HCT116 (cell line): ENCODE measurements around the gene COL15A1. TPM values are rescaled to one million over a fixed set of nuclear protein-coding genes. Genes with fewer than 3 reads are reported as not detected.

Experiments
- ATAC-seq: fragments of 200-7000 bp; cut with Tn5 transposase; 2 replicates; pipeline ENCODE4 v1.9.1; 2020; ENCODE audit warnings: mild to moderate bottlenecking, moderate library complexity
- BruUV-seq: library from RNA; stranded (reverse); fragments of 400-500 nt; replicated peaks from 2 replicates; lab custom pipeline; 2021; lab: Mats Ljungman, UMichigan
- CTCF ChIA-PET: fragments of 300-600 bp; sonication (Branson Sonifier 250); formaldehyde crosslinking; loops from one replicate; lab custom pipeline; 2021; ENCODE audit warnings: antibody characterized with exemption; lab: Charles Lee
- POLR2A ChIA-PET: fragments of 300-600, 350-600 bp; sonication (Branson Sonifier 250); formaldehyde crosslinking; loops from one replicate; lab custom pipeline; 2021; ENCODE audit warnings: antibody characterized with exemption; lab: Charles Lee
- RAD21 ChIA-PET, 2 experiments: fragments of 300-600 bp; sonication (Branson Sonifier 250); formaldehyde crosslinking; loops; one replicate each; lab custom pipeline; 2023; ENCODE audit warnings: low total read pairs in 2 of 2; ENCODE audit not compliant: uncharacterized antibody in 2 of 2, unreplicated experiment in 2 of 2, low non-redundant PET in 1 of 2; lab: Charles Lee
- DNase-seq: peaks from one replicate; pipeline ENCODE4 v3.0.0-alpha.2; 2010; ENCODE audit warnings: low read depth, low spot score
- H2AFZ ChIP-seq: fragments of 200-600 bp; shearing (Covaris generic), sonication (generic); 2 replicates; pipeline ENCODE4 v1.6.1; 2017; ENCODE audit warnings: low read depth, mixed run types, mixed read lengths, antibody characterized with exemption, low read length; ENCODE audit not compliant: poor library complexity, severe bottlenecking
- H3K27ac ChIP-seq: 2 replicates; pipeline ENCODE4 v1.5.1; 2012; ENCODE audit warnings: low read depth, low read length
- H3K27me3 ChIP-seq: fragments of 200-600 bp; sonication (generic); 2 replicates; pipeline ENCODE4 v1.6.1; 2016; ENCODE audit warnings: mixed run types, low read length, mixed read lengths; ENCODE audit not compliant: insufficient read depth
- H3K36me3 ChIP-seq, 2 experiments: fragments of 200-500 bp in 1 of 2; fragments of 200-600 bp in 1 of 2; sonication (Bioruptor generic) in 1 of 2; sonication (generic) in 1 of 2; 2 replicates each; pipeline versions ENCODE4 v1.5.1 to v1.6.1; 2014 to 2016; ENCODE audit warnings: low read length in 2 of 2, inconsistent platforms in 1 of 2, mixed read lengths in 1 of 2, mixed run types in 1 of 2; ENCODE audit not compliant: insufficient read depth in 2 of 2, control insufficient read depth in 1 of 2
- H3K4me1 ChIP-seq, 2 experiments: fragments of 200-600 bp in 1 of 2; sonication (generic) in 1 of 2; 2 replicates each; pipeline versions ENCODE4 v1.5.1 to v1.6.1; 2012 to 2017; ENCODE audit warnings: low read length in 2 of 2, inconsistent platforms in 1 of 2, mild to moderate bottlenecking in 1 of 2, mixed read lengths in 1 of 2, mixed run types in 1 of 2, moderate library complexity in 1 of 2; ENCODE audit not compliant: insufficient read depth in 2 of 2, control insufficient read depth in 1 of 2
- H3K4me2 ChIP-seq: fragments of 200-600 bp; sonication (generic); 2 replicates; pipeline ENCODE4 v1.6.1; 2017; ENCODE audit warnings: mixed run types, low read length, mixed read lengths
- H3K4me3 ChIP-seq, 2 experiments: fragments of 200-600 bp in 1 of 2; sonication (generic) in 1 of 2; replicated peaks in 1 of 2; 2 replicates each; pipeline ENCODE4 v1.5.1; 2011 to 2016; ENCODE audit warnings: low read length in 2 of 2, control low read depth in 1 of 2, low read depth in 1 of 2, mild to moderate bottlenecking in 1 of 2, mixed read lengths in 1 of 2, mixed run types in 1 of 2
- H3K79me2 ChIP-seq: fragments of 200-600 bp; sonication (generic); 2 replicates; pipeline ENCODE4 v1.6.1; 2017; ENCODE audit warnings: mild to moderate bottlenecking, mixed run types, low read length, moderate library complexity, mixed read lengths; ENCODE audit not compliant: insufficient read depth
- H3K9ac ChIP-seq: fragments of 200-600 bp; sonication (generic); 2 replicates; pipeline ENCODE4 v1.6.1; 2016; ENCODE audit warnings: low read length, mixed read lengths
- H3K9me2 ChIP-seq: fragments of 200-600 bp; sonication (generic), shearing (Covaris generic); 2 replicates; pipeline ENCODE4 v1.6.1; 2017; ENCODE audit warnings: mixed run types, mild to moderate bottlenecking, moderate library complexity; ENCODE audit not compliant: insufficient read depth
- H3K9me3 ChIP-seq, 2 experiments: fragments of 200-500 bp in 1 of 2; fragments of 200-600 bp in 1 of 2; sonication (Bioruptor generic) in 1 of 2; sonication (generic) in 1 of 2; 2 replicates each; pipeline ENCODE4 v1.6.1; 2014 to 2017; ENCODE audit warnings: low read length in 2 of 2, mixed read lengths in 2 of 2, inconsistent platforms in 1 of 2, low read depth in 1 of 2, mild to moderate bottlenecking in 1 of 2, mixed run types in 1 of 2, moderate library complexity in 1 of 2; ENCODE audit not compliant: control insufficient read depth in 1 of 2, insufficient read depth in 1 of 2
- H4K20me1 ChIP-seq: fragments of 200-600 bp; sonication (generic), shearing (Covaris generic); 2 replicates; pipeline ENCODE4 v1.6.1; 2017; ENCODE audit warnings: mixed run types, mild to moderate bottlenecking, moderate library complexity; ENCODE audit not compliant: insufficient read depth
- CTCF ChIP-seq, 3 experiments: fragments of 200-600 bp in 1 of 3; sonication (generic) in 1 of 3; IDR thresholded peaks in 2 of 3; conservative IDR thresholded peaks in 1 of 3; 2 replicates each; pipeline ENCODE4 v1.5.1; 2012 to 2017; ENCODE audit warnings: low read depth in 2 of 3, low read length in 2 of 3, antibody characterized with exemption in 1 of 3, borderline replicate concordance in 1 of 3, control low read depth in 1 of 3, mild to moderate bottlenecking in 1 of 3, mixed read lengths in 1 of 3, mixed run types in 1 of 3, moderate library complexity in 1 of 3; ENCODE audit not compliant: insufficient read depth in 1 of 3
- EGR1 ChIP-seq: IDR thresholded peaks from 2 replicates; pipeline ENCODE4 v1.6.1; 2012; ENCODE audit warnings: low read depth
- EZH2phosphoT487 ChIP-seq: fragments of 200-600 bp; IDR thresholded peaks from 2 replicates; pipeline ENCODE4 v1.6.1; 2018; ENCODE audit warnings: antibody characterized with exemption, borderline replicate concordance
- FOSL1 ChIP-seq: IDR thresholded peaks from 2 replicates; pipeline ENCODE4 v1.6.1; 2012; ENCODE audit warnings: low read depth
- POLR2A ChIP-seq: IDR thresholded peaks from 2 replicates; pipeline ENCODE4 v1.7.0; 2011; ENCODE audit warnings: borderline replicate concordance; ENCODE audit not compliant: insufficient read depth, insufficient read length; ENCODE audit errors: extremely low read depth
- POLR2AphosphoS5 ChIP-seq: IDR thresholded peaks from 2 replicates; pipeline ENCODE4 v1.6.1; 2011; ENCODE audit warnings: mild to moderate bottlenecking, low read depth, low read length, moderate library complexity
- RAD21 ChIP-seq: IDR thresholded peaks from 2 replicates; pipeline ENCODE4 v1.6.1; 2012; ENCODE audit warnings: low read depth, mild to moderate bottlenecking
- REST ChIP-seq: IDR thresholded peaks from 2 replicates; pipeline ENCODE4 v1.6.1; 2012; ENCODE audit warnings: low read depth
- SP1 ChIP-seq: IDR thresholded peaks from 2 replicates; pipeline ENCODE4 v1.6.1; 2012; ENCODE audit warnings: low read depth
- YY1 ChIP-seq: IDR thresholded peaks from 2 replicates; pipeline ENCODE4 v1.6.1; 2011; ENCODE audit warnings: low read length, low read depth, moderate library complexity, mild to moderate bottlenecking; ENCODE audit not compliant: insufficient replicate concordance; ENCODE audit errors: extremely low read depth
- intact Hi-C: fragments of 100-400 bp; cut with micrococcal nuclease; formaldehyde crosslinking; loops from 2 replicates; pipeline ENCODE4 v1.10.0; 2022
- total RNA-seq: library from RNA; stranded (reverse); gene quantifications from one replicate; pipeline ENCODE4 v1.2.1, GENCODE V29; 2021; ENCODE audit not compliant: unreplicated experiment

COL15A1 gene
- total RNA-seq, 1 experiment from 2014 or later, result 0.15 TPM

- ChIA-PET RAD21 (no interaction called here), CTCF (interaction anchor here (0.7 to 1.5 kb wide), 5 partner anchors 8 to 183 kb away, joined by 3 to 9 read pairs (median 3); no protein-coding TSS in a partner anchor), POLR2A (interaction anchor here (0.8 kb wide), 1 partner anchor 11 kb away, joined by 3 read pairs; no protein-coding TSS in a partner anchor)
- ATAC-seq (peak; percentile 81), DNase-seq (peak; percentile 40)
- Histone ChIP-seq H4K20me1 (no peaks in the 10 kb centered on the region), H3K4me3 (no peak overlapping the region), H3K27me3 (no peaks in the 10 kb centered on the region), H3K4me2 (peak overlapping the region; percentile 19; the same call in 1 of the 2 replicates), H3K9ac (no peak overlapping the region), H3K36me3 (no peaks in the 10 kb centered on the region), H2AFZ (no peak overlapping the region), H3K27ac (no peak overlapping the region), H3K4me1 (peaks cover 0 to 13% of the 10 kb centered on the region in 2 experiments; a peak in 2 of 4 replicates), H3K9me3 (no peaks in the 10 kb centered on the region)
- no TSS peak for BruUV-seq
- no peak for TF ChIP-seq EGR1
- no peak for TF ChIP-seq EZH2phosphoT487
- no peak for TF ChIP-seq YY1
- TF ChIP-seq POLR2AphosphoS5, result no peak
- peak; percentile 19; the same call in 1 of the 2 replicates for TF ChIP-seq RAD21
- 0 out of 2 replicates have a peak, but pooled peaks have one; percentile 21 for TF ChIP-seq SP1
- no peak for TF ChIP-seq REST
- TF ChIP-seq POLR2A, result no peak
- TF ChIP-seq CTCF (IDR thresholded peaks at IDR 0.05 in 2 of 3, conservative IDR thresholded peaks at IDR 0.05 in 1 of 3; ENCODE audit: borderline replicate concordance in 1 of 3, insufficient read depth in 1 of 3, low read depth in 2 of 3, low read length in 2 of 3), result peak in 2 of 3 experiments; percentile 30 to 33; a peak in 4 of 6 replicates
- peak; percentile 31; the same call in 1 of the 2 replicates for TF ChIP-seq FOSL1
- TF ChIP-seq, all 23 proteins: peak for 4
- intact Hi-C loops, result no loop called here
- Histone ChIP-seq H3K9me2 (no peaks in the 10 kb centered on the region; the same call in 1 of the 2 replicates), H3K79me2 (no peaks in the 10 kb centered on the region)
These were observed 45.6 kb downstream of the COL15A1 start for GRCh38 chr9:98989036-98990000.
